Measurements from ENCODE around the gene RAP2C.

Gene RAP2C

GRCh38 chrX:132219343-132219768 lies at the start of gene RAP2C:
RAP2C (minus strand) TSS chrX:132219447; CDS start chrX:132217268, 2,179 bp downstream.
- peak; percentile 34 for DNase-seq

- no peak for DNase-seq
These were observed 48.1 kb upstream of the RAP2C start for GRCh38 chrX:132267392-132267791.

- DNase-seq = no peak
These were observed 47.5 kb upstream of the RAP2C start for GRCh38 chrX:132266583-132267355.

DNA sequence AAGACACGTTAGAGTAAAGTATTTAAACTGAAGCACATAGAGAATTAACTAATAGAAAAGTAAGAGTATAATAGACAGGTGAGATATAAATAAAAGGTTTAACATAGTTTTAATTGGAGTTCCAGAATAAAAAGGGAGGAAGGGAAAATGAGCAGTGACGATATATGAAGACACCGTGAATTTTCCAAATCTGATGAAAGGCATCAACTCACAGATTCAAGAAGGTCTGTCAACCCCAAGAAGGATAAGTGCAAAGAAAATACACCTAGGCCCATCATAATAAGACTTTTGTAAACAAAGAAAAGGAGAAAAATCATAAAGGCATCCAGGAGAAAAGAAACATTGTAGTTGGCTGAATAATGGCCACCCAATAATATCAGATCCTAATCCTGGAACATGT lies 43.9 kb upstream of the RAP2C start:
- no peak for DNase-seq

DNA sequence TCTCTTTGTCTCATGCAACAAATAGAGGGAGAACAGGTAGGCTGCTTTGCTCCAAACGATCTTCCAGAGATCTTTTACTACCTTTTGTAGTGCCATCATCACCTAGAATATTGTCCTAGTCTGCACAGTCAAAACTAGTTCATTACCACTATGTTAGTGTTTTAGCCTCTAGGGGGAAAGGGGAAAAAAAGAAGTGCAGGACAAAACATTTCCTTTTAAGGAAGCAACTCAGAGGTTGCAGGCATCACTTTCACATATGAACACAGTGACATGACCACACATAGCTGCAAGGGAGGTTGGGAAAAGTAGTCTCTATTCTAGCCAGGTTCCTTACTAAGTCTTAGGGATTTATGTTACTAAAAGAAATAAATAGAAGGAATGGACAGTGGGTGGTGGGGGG lies 39.3 kb upstream of the RAP2C start:
- DNase-seq = no peak

- no peak for DNase-seq
These were observed 37.9 kb upstream of the RAP2C start for GRCh38 chrX:132257116-132257515.

- DNase-seq = no peak
These were observed 16.9 kb upstream of the RAP2C start for GRCh38 chrX:132236121-132236520.

- DNase-seq = no peak
These were observed 16.2 kb upstream of the RAP2C start for GRCh38 chrX:132235488-132235887.

DNA sequence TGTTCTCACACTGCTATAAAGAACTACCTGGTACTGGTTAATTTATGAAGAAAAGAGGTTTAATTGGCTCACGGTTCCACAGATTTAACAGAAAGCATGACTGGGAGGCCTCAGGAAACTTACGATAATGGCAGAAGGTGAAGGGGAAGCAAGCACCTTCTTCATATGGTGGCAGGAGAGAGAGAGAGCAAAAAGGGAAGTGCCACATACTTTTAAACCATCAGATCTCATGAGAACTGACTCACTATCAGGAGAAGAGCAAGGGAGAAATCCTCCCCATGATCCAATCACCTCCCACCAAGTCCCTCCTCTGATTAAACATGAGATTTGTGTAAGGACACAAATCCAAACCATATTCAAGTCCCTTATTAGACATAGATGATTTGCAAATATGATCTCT lies 12.3 kb upstream of the RAP2C start:
- no peak for DNase-seq

DNA sequence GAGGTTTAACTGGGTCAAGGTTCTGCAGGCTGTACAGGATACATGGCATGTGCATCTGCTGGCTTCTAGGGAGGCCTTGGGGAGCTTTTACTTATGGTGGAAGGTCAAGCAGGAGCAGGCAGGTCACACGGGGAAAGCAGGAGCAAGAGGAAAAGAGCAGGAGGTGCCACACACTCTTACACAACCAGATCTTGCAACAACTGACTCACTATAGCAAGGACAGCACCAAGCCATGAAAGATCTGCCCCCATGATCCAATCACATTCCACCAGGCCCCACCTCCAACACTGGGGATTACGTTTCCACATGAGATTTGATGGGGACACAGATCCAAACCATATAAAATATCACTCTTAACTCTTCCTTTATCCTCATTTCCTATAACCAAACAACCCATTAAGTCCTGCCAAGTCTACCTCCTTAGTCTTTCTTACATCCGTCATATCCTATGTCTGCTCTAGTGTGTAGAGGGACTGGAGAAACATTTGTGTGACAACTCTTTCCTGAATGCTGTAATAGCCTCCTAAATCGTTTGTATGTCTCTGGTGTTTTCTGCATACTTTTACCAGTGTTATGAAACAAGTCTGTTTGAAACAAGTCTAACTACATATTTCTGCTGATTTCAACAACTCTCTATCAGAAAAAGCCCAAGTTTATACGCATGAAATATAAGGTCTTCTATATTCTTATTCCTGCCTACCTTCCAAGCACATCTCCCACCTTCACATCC lies 8.3 kb upstream of the RAP2C start:
- no peak for DNase-seq

- DNase-seq = peak; percentile 0
These were observed 6.9 kb upstream of the RAP2C start for GRCh38 chrX:132226169-132226568.

GRCh38 chrX:132218100-132218812 lies 991 bp downstream of the RAP2C start:
- DNase-seq = peak; percentile 73

DNA sequence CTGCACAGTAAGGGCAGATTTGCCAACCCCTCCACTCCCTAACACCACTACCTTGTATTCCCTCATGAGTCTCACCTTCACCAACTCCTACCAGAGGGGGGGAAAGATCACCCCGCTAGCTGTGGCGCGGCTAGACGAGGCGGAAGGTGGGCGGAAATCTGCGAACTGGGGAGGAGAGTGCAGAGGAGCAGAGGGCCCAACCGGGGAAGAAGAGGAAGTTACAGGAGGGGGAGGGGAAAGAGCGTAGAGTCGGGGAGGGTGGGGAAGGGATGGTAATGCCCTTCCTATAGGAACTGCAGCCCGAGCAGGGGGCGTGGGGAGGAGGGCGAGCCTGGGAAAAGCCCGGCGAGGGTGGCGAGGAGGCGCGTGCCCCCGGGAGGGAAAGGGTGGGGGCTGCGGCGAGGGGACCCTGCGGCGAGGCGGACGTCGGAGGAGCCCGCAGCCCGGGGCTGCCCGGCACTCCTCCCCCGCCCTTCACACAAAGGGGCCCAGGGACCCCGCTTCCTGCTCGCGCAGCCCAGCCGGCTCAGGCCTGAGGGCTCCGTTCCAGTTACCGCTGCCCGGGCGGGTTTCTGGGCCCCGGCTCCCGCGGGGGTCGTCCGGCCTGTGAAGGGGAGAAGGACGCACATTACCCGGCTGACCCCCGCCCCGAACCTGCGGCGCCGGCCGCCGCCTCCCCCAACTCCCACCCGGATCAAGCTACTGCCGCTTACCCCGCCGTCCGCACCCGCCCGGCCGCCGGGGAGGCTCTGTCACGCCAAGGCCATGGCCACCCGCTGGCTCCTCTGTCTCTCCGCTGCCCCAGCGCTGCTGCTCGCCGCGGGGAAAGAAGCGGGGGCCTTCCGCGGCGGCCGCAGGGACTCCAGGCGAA lies 1.8 kb downstream of the RAP2C start:
- DNase-seq = peak; percentile 66

- no peak for DNase-seq
These were observed 2.4 kb downstream of the RAP2C start for GRCh38 chrX:132216806-132217202.

- DNase-seq = no peak
These were observed 3.0 kb downstream of the RAP2C start for GRCh38 chrX:132216283-132216682.

DNA sequence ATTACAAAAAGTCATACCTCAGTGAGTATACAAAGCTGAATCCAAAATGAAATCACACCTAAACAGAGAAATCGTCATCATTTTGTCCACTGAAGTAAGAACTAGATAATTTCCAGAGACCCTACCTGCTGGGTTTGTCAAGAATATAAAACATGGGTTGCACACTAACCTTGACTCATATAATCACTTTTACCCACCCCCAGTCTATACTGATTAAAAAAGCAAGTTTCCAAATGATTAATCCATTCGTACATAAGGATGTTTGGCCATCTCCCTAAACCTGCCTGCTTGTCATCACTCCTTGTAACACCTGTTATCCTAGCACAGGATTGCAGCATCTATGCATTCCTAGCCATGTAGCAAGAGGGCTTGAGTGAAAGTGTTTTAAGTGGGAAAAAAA lies 4.7 kb downstream of the RAP2C start:
- DNase-seq = no peak

- no peak for DNase-seq
These were observed 9.7 kb downstream of the RAP2C start for GRCh38 chrX:132209527-132209926.

DNA sequence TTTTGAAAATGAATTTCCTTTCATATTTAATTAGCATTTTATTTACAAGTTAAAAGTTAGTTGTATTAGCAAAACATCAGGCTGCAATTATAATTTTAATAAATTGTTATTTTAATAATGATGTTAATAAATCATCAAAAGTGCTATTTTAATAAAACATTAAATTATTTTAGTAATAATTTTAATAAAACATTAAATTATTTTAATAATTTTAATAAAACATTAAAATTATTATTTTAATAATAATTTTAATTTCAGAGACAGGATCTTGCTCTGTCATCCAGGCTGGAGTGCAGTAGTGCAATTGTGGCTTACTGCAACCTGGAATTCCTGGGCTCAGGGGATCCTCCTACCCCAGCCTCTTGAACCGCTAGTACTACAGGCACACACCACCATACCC lies 10.8 kb downstream of the RAP2C start:
- no peak for DNase-seq

GRCh38 chrX:132207996-132208395 lies 11.3 kb downstream of the RAP2C start:
- DNase-seq = no peak

GRCh38 chrX:132206259-132206658 lies 13.0 kb downstream of the RAP2C start:
- no peak for DNase-seq

DNA sequence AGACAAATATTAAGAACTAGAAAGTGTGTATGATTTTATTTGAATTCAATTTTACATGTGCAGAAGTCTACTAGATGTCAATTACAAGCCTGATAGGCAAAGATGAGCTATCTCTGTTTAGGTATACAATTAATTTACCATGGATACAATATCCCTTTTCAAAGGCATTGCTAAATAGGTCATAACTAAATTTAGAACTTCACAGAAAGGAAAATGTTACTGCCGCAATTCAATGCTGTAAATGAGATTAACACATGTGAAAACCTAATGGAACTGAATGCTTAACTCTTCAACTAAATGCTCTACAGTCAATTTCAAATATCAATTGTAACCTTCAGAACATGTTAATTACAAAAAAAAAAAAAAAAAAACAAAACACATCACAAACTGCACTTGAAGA lies 14.6 kb downstream of the RAP2C start:
- no peak for DNase-seq

GRCh38 chrX:132200976-132201375 lies 18.3 kb downstream of the RAP2C start:
- DNase-seq = no peak

DNA sequence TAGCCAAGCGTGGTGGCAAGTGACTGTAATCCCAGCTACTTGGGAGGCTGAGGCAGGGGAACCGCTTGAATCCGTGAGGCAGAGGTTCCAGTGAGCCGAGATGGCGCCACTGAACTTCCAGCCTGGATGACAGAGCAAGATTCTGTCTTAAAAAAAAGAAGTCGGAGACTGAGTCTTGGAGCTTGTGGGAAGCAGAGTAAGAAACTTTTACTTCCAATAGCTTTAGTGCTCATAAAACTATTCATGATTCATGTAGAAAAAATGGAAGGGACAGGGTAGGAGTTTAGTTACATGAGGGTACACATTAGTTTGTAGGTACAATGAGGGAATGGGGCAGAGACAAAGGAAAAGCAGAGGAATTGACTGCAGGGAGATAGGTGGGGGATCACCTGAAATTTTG lies 19.3 kb downstream of the RAP2C start:
- DNase-seq = no peak
